Endodermal cell (in vitro differentiated cells): Measurements from ENCODE around the gene TLCD3A. TPM values are rescaled to one million over a fixed set of nuclear protein-coding genes. Genes with fewer than 3 reads are reported as not detected.

Experiments
- DNase-seq: peaks from one replicate; pipeline ENCODE4 v3.0.0-alpha.2; 2017
- H3K27ac ChIP-seq: 2 replicates; pipeline ENCODE4 v1.5.1; 2013; ENCODE audit warnings: mild to moderate bottlenecking, low read depth, low read length, moderate library complexity
- H3K27me3 ChIP-seq: 2 replicates; pipeline ENCODE4 v1.6.1; 2013; ENCODE audit warnings: mild to moderate bottlenecking, low read length, moderate library complexity; ENCODE audit not compliant: insufficient read depth, control insufficient read depth, poor library complexity, severe bottlenecking
- H3K36me3 ChIP-seq: 2 replicates; pipeline ENCODE4 v1.7.0; 2013; ENCODE audit warnings: mild to moderate bottlenecking, low read length, moderate library complexity; ENCODE audit not compliant: control insufficient read depth, insufficient read depth
- H3K4me1 ChIP-seq: one replicate; pipeline ENCODE4 v1.7.0; 2013; ENCODE audit warnings: low read length; ENCODE audit not compliant: control insufficient read depth, insufficient read depth
- H3K4me3 ChIP-seq: 2 replicates; pipeline ENCODE4 v1.5.1; 2013; ENCODE audit warnings: mild to moderate bottlenecking, low read length, moderate library complexity
- H3K9ac ChIP-seq: 2 replicates; pipeline ENCODE4 v1.6.1; 2013; ENCODE audit warnings: mild to moderate bottlenecking, low read length, moderate library complexity; ENCODE audit not compliant: poor library complexity, severe bottlenecking; ENCODE audit errors: extremely low read depth
- H3K9me3 ChIP-seq: 2 replicates; pipeline ENCODE4 v1.6.1; 2013; ENCODE audit warnings: mild to moderate bottlenecking, low read length, moderate library complexity; ENCODE audit not compliant: control insufficient read depth
- H3K27ac Mint-ChIP-seq: 2 replicates; pipeline ENCODE4 v1.8.0; 2020; ENCODE audit warnings: mixed read lengths
- H3K27me3 Mint-ChIP-seq: 2 replicates; pipeline ENCODE4 v1.8.0; 2021; ENCODE audit warnings: mild to moderate bottlenecking, mixed read lengths; ENCODE audit not compliant: insufficient read depth
- H3K36me3 Mint-ChIP-seq: 2 replicates; pipeline ENCODE4 v1.8.0; 2020; ENCODE audit warnings: low read depth, mixed read lengths
- H3K4me1 Mint-ChIP-seq: 2 replicates; pipeline ENCODE4 v1.8.0; 2020; ENCODE audit warnings: mixed read lengths
- H3K4me3 Mint-ChIP-seq: 2 replicates; pipeline ENCODE4 v1.8.0; 2020; ENCODE audit warnings: mild to moderate bottlenecking, moderate library complexity, mixed read lengths
- H3K9me3 Mint-ChIP-seq: 2 replicates; pipeline ENCODE4 v1.8.0; 2020; ENCODE audit warnings: mild to moderate bottlenecking, mixed read lengths
- CTCF ChIP-seq: fragments of 200-600 bp; sonication (generic); conservative IDR thresholded peaks from 2 replicates; pipeline ENCODE4 v1.5.0; 2021; ENCODE audit warnings: antibody characterized with exemption, mild to moderate bottlenecking
- WGBS, 2 experiments: methylation state at CpG; one replicate each; pipeline versions ENCODE4 v1.1.5 to v1.1.7; 2013; ENCODE audit warnings: missing lambda C conversion rate in 2 of 2, mixed read lengths in 1 of 2; ENCODE audit not compliant: insufficient coverage in 1 of 2, insufficient read length in 1 of 2; 5-methylcytosine and 5-hydroxymethylcytosine counted together
- long read RNA-seq, 4 experiments: library from polyadenylated mRNA in 2 of 4; library from RNA in 1 of 4; library from capped mRNA in 1 of 4; stranded (forward) in 3 of 4; unstranded in 1 of 4; transcript quantifications; one replicate each; pipeline ENCODE4 v2.0.0, GENCODE V29; 2020 to 2021; ENCODE audit warnings: inconsistent platforms in 1 of 4
- polyA plus RNA-seq, 2 experiments: library from polyadenylated mRNA; stranded (reverse); fragments of 50-300 nt; gene quantifications; one replicate each; pipeline ENCODE4 v1.2.3, GENCODE V29; 2013
- total RNA-seq, 2 donors: library from RNA; stranded (reverse); fragmentation: NEBNext Ultra II Directional in 1 of 2; extraction: Animal tissue kit (Norgen Biotek cat#: 25700) in 1 of 2; gene quantifications; 2 replicates in 1 of 2; 3 replicates in 1 of 2; pipeline ENCODE4 v1.2.1, GENCODE V29; 2021

TLCD3A gene
- 10 to 100 TPM; 16.6 to 28.8 TPM for total RNA-seq
- polyA plus RNA-seq (2013, experiment 1 of 2): 17.4 TPM
- polyA plus RNA-seq (2013, experiment 2 of 2): 21.0 TPM
- long read RNA-seq, experiment 1, partial matches to known transcripts: 2 of 16 reads
- long read RNA-seq, experiment 1, other reads (novel, unspliced or antisense): 14 of 16 reads
- long read RNA-seq, experiment 2, transcript FAM57A-202 (5 exons, 2,412 nt): major isoform, 24 of 35 reads
- long read RNA-seq, experiment 2, partial matches to known transcripts: 2 of 35 reads
- long read RNA-seq, experiment 2, other reads (novel, unspliced or antisense): 7 of 35 reads
- long read RNA-seq, experiment 3, transcript FAM57A-202 (5 exons, 2,412 nt): major isoform, 11 of 18 reads
- long read RNA-seq, experiment 3, partial matches to known transcripts: 3 of 18 reads
- long read RNA-seq, experiment 3, other reads (novel, unspliced or antisense): 0 of 18 reads
- long read RNA-seq, experiment 4, partial matches to known transcripts: 1 of 33 reads
- long read RNA-seq, experiment 4, other reads (novel, unspliced or antisense): 30 of 33 reads

DNA sequence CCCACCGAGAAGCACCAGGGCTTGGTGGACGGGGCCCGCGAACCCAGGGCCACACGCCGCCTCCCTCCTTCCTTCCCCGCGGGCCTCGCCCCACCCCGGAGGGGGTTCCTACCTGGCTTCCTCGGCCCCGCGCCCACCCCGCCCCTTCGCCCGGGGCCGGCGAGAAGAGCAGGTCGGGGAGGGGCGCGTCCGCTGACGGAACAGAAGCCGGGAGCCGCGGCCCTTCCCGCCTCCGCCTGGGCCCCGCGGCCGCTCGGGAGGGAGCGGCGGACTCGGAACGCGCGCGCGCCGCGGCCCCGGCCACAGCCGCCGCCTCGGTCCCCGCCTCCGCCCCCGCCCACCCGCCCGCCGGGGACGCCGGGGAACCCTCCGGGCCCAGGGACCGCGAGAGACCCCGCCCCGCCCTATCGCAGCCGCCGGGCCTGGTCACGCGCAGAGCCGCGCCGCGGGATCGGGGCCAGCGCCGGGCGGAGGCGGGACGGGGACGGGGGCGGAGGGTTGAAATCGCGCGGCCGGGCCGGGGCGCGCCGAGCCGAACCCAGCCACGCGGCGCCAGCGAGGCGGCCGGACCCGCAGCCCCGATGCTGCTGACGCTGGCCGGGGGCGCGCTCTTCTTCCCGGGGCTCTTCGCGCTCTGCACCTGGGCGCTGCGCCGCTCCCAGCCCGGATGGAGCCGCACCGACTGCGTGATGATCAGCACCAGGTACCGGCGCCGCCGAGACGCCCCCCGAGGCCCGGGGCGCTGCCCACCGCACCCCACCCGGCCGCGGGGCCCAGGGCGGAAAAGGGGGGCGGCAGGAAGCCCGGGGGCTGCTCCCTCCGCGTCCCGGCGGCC, at the start of gene TLCD3A:
TSS of gene TLCD3A (plus strand) at position 530 of the 835 bp plus-strand sequence. CDS start at position 582, 52 bp downstream.
- peak within 1 kb of the TSS; percentile 70 for H3K27ac Mint-ChIP-seq
- 0% methylated on average over 33 to 123 of the region's 126 CpGs for WGBS, 2 experiments
- peaks cover 16% of the 10 kb centered on the region for H3K36me3 Mint-ChIP-seq

DNA sequence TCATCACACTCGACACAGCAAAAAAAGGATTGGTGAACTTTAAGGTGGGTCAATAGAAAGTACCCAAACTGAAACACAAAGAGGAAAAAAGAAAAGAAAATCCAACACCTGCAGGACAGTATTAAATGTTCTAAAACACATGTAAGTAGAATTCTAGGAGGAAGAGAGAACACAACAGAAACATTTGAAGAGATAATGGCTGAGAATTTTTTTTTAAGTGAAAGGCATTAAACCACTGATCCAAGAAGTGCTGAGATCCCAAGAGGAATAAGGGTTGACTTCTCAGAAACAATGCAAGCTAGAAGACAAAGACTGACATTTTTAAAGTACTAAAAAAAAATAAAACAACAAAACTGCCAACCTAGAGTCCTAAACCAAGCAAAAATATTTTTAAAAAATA, 49.4 kb upstream of the TLCD3A start:
- peak overlapping the region; percentile 87 for H3K27ac Mint-ChIP-seq
- H3K4me1 Mint-ChIP-seq: peaks cover 18% of the 10 kb centered on the region
- Histone ChIP-seq H3K36me3 (peaks cover 25% of the 10 kb centered on the region), H3K4me3 (no peak overlapping the region), H3K4me1 (peaks cover 9% of the 10 kb centered on the region), H3K27ac (no peak overlapping the region), H3K9ac (no peak overlapping the region), H3K27me3 (no peaks in the 10 kb centered on the region), H3K9me3 (no peaks in the 10 kb centered on the region)
- peaks cover 46% of the 10 kb centered on the region for H3K36me3 Mint-ChIP-seq
- H3K9me3 Mint-ChIP-seq: no peaks in the 10 kb centered on the region
- no peaks in the 10 kb centered on the region for H3K27me3 Mint-ChIP-seq
- no peak for DNase-seq
- H3K4me3 Mint-ChIP-seq: no peak overlapping the region
- 100% methylated on average over 1 of the region's 1 CpG; no CpG with 5 or more reads in 1 of the 2 experiments for WGBS, 2 experiments
- no peak for TF ChIP-seq CTCF

More for the DNA sequence above, at the start of gene TLCD3A:
- Mint-ChIP-seq H3K4me3 (peak within 1 kb of the TSS; percentile 81), H3K4me1 (peaks cover 9% of the 10 kb centered on the region), H3K9me3 (no peaks in the 10 kb centered on the region), H3K27me3 (peaks cover 44% of the 10 kb centered on the region)
- peak; percentile 89 for DNase-seq
- peaks cover 24% of the 10 kb centered on the region for H3K36me3 ChIP-seq
- H3K9ac ChIP-seq: peak within 1 kb of the TSS; percentile 29
- no peak within 1 kb of the TSS for H3K27ac ChIP-seq
- H3K4me3 ChIP-seq: peak within 1 kb of the TSS; percentile 86
- H3K27me3 ChIP-seq: peaks cover 7% of the 10 kb centered on the region
- no peak for TF ChIP-seq CTCF
- H3K4me1 ChIP-seq: peaks cover 3% of the 10 kb centered on the region
- no peaks in the 10 kb centered on the region for H3K9me3 ChIP-seq

- peaks cover 49% of the 10 kb centered on the region for H3K36me3 Mint-ChIP-seq
- no peaks in the 10 kb centered on the region for H3K27me3 Mint-ChIP-seq
- Histone ChIP-seq H3K36me3 (peaks cover 27% of the 10 kb centered on the region), H3K27ac (no peak overlapping the region), H3K4me3 (no peak overlapping the region), H3K9me3 (no peaks in the 10 kb centered on the region), H3K9ac (no peak overlapping the region), H3K4me1 (peaks cover 9% of the 10 kb centered on the region), H3K27me3 (no peaks in the 10 kb centered on the region)
- H3K9me3 Mint-ChIP-seq: no peaks in the 10 kb centered on the region
- no peak overlapping the region for H3K27ac Mint-ChIP-seq
- 75 to 95% methylated on average over 1 to 4 of the region's 4 CpGs for WGBS, 2 experiments
- no peak for DNase-seq
- no peak for TF ChIP-seq CTCF
- H3K4me1 Mint-ChIP-seq: peaks cover 18% of the 10 kb centered on the region
- H3K4me3 Mint-ChIP-seq: no peak overlapping the region
These were observed 48.7 kb upstream of the TLCD3A start for GRCh38 chr17:683499-684254.
